Stimulated activated naive CD8-positive, alpha-beta T cell treated with anti-CD3 and anti-CD28 coated beads, Interleukin-15, Interleukin-2, amounts not matched to agents 100 U/mL and 50 U/mL, for 24 hours (primary cell): ENCODE results near the gene SCIN.
"Not testable (repeated sequence)": the region's sequence is repeated elsewhere in the genome, so short reads cannot be mapped to it uniquely, and the experiment has no call there.

Source experiments
- ATAC-seq: fragments of 150-1000 bp; cut with Tn5 transposase; one replicate; pipeline ENCODE4 v1.10.0; 2021
- DNase-seq: peaks from one replicate; pipeline ENCODE4 v3.0.0; 2021

The SCIN gene

DNA sequence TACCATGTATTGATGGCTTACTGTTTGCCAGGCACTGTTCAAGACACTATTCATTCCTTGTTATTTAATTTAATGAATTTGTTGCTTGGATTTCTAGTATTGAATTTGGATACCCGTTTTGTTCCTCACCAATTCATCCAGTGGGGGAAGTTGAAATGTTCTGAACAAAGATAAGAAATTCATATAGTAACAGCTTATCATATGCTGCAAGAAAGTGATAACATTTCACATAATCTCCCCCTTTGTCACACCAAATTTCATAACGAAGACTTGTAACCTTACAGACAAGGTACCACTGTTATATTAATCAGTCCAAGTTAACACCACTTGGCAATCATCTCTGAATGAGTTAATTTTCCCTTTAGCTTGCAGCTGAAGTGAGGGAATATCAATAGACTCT is 42.1 kb downstream of the SCIN start:
- DNase-seq (no peak), ATAC-seq (no peak)

- no peak for DNase-seq
- no peak for ATAC-seq
Observed at GRCh38 chr7:12619461-12620069, 49.0 kb downstream of the SCIN start.

DNA sequence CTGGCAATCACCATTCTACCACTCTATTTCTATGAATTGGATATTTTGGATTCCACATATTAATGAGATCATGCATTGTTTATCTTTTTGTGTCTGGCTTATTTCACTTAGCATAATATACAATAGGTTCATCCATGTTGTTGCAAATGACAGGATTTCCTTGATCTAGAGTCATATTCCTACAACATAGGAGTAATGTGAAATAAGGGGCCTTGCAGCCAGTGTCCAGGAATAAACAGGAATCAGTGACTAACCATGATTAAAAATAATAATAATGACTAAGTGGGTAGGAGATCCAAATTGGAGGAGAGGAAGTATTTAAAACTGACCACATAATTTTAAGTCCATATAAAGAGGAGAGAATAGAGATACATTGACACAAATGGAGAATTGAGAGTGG is 49.9 kb downstream of the SCIN start:
- ATAC-seq (no peak), DNase-seq (no peak)

DNA sequence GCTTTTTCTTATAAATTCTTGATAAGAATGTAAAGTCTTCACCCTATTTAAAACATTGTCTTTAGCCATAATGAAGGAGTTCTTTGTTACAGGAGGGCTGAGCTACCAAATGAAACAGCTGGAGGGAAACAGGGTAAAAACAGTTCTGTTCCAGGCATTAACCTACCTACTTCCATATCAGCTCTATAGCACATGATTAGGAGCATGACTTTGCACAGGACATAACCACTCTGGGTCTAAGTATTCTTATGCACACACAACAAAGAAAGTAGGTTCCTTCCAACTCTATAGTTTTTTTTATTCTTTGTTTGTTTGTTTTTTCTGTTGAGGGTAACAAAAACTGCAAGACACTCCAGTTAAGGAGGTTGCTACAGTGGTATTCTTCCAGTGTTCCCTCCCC is 52.7 kb downstream of the SCIN start:
- ATAC-seq (no peak), DNase-seq (no peak)

DNA sequence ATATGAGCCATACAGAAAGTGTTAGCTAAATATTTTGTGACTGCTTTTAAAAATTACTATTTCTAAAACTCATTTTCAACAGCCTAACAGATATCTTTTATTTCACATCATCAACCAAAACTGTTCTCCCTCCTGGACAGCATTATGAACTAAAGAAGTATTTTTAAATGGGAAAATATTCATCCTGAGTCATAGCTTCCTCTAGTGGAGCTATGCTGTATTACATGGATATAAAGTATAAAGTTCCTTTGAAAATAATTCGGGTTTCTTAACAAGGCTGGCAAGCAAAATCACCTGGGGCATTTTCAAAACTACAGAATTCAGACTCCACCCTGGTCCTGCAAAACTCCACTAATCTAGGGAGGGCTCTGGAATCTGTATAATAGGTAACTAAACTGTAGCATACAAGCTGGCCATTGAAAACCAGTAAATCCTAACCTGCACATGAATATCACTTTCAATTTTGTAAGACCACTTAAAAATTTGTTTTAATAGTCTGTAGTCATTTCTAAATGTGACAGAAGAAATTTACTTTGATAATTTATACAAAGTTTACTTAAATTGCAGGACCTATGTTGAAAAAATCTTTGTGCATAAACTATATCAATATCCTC is 53.5 kb downstream of the SCIN start:
- ATAC-seq: no peak

DNA sequence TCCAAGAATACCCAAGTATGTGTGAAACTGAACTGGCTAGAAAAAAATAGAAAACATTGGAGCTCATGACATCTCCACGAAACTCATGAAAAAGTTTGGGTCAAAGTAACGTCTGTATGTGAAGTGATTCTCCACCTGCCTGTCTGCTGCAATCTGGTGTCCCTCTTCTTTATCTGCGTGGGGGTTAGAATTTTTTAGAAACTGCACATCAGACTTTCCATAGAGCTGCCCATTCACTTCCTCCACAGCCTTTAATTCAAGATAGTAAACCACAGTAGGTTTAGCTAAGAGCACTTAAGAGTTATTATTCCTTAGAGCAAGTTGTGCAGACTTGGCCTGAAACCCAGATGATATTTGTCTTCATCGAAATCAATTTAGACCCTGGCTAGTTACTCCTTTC is 55.3 kb downstream of the SCIN start:
- no peak for ATAC-seq
- DNase-seq: no peak

More for the DNA sequence above, 53.5 kb downstream of the SCIN start:
- DNase-seq: no peak

- no peak for ATAC-seq
- no peak for DNase-seq
Observed at GRCh38 chr7:12629816-12630512, 59.4 kb downstream of the SCIN start.

DNA sequence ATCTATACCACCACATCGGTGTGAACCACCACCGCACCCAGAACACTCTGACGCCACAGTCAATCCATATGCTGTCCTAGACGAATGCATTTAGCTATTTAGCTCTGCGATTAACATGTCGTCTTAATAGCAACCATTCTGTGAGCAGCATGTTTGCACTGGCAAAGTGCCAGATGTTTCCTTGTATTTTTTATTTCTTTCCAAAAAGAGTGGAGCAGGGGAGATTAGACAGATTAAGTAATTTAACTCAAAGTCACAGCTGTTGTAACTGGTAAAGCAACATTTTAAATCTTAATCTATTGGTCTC is 59.9 kb downstream of the SCIN start:
- DNase-seq: no peak
- ATAC-seq: no peak

GRCh38 chr7:12633582-12633981 is 63.1 kb downstream of the SCIN start:
- DNase-seq: no peak
- no peak for ATAC-seq

DNA sequence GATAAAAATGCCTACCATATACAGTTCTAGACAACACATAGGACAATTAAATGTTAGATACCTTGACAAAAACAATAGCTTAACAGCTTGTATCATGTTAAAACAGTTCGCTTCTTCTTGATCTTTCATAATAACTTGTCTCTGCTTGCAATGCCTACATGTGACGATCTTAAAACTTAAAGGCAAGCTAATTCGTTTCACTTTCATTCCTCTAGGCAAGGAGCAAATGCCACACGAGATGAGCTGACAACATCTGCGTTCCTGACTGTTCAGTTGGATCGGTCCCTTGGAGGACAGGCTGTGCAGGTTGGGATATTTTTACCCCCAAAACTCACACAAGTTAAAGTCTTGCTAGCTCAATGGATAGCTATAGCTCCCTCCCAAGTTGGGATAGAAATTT is 65.3 kb downstream of the SCIN start:
- peak; percentile 59 for ATAC-seq
- no peak for DNase-seq

GRCh38 chr7:12637328-12637727 is 66.8 kb downstream of the SCIN start:
- ATAC-seq: no peak
- no peak for DNase-seq

DNA sequence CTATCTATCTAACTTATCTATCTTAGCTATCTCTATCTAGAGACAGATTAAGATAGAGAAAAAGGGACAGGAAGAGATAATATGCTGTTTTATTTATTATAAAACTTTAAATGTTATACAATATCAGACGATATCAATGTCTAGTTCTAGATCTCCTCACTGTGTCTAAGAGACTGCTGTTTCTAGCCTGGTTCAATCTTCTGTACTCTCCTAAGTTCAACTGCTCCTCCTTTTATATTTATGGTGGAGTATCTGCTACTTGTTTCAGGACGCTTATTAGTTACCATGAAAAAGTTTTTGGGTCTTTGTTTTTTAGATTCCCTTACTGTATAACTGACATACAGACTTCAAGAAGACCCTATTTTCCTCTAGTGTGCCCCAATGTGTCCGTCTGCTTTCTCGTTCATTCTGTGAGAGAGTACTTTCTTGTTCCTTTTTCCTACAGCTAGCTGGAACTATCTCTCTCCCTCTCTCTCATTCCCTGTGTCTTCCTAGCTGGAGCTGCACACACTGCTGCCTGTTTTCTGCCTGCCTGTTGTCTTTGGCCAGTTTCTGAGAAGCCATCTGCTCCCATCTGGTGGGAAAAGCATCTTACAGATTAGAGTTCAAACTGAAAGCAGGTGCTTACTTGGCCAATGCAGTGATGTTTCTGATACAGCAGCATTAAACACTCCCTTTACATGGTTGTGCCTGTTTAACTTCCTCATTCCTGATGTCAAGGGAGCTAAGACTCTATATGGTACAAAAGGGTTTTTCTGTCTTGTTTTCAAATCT is 67.5 kb downstream of the SCIN start:
- ATAC-seq: no peak
- no peak for DNase-seq

- ATAC-seq (no peak), DNase-seq (no peak)
Observed at GRCh38 chr7:12638851-12639456, 68.4 kb downstream of the SCIN start.

- ATAC-seq (no peak), DNase-seq (no peak)
Observed at GRCh38 chr7:12640299-12641096, 70.0 kb downstream of the SCIN start.

- ATAC-seq: no peak
- no peak for DNase-seq
Observed at GRCh38 chr7:12641196-12641595, 70.7 kb downstream of the SCIN start.

GRCh38 chr7:12642508-12642907 is 72.0 kb downstream of the SCIN start:
- no peak for ATAC-seq
- no peak for DNase-seq

DNA sequence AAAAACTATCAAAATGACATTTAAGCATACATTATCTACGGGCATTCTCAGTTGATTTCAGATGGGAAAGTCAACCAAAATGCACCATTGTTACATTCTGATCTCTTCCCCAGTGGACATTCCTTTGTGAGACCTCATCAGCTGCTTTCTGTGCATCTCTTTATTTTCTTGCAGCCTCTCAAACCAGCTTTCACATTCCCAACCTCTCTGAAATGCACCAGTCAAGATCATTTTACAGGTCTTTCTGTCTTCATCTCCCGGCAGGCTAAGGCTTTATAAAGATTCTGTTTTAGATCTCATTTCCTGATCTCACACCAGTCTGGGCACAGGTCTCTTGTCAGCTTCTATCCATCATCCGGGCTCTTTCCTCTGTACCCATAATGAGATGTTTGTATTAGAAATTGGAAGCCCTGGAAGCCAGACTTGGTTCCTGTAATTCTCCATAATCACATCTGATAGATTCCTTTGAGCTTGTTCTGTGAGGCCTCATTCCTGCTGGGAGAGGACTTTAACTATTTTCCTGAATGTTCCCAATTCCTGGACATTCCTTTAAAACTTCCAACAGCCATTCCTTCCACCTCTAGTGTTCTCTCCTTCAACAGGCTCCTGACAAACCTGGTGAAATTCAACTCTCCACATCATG is 72.6 kb downstream of the SCIN start:
- ATAC-seq (no peak), DNase-seq (no peak)

DNA sequence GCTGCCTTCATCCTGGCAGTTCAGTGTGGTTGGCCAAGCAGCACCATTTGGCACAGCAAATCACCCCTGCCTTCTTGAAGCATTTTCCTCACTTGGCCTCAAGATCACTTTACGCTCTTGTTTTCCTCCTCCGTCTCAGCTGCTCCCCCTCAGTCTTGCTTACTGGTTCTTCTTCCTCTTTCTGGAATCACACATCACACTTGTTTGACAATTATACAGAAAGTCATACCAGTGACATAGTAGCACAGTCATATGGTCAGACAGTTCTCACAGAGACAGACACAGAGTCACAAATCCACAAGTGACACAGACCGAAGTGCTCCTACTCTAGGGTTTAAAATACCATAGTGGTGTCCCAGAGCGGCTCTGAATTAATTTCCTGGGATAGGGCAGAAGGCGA is 73.1 kb downstream of the SCIN start:
- ATAC-seq (peak; percentile 23), DNase-seq (no peak)

DNA sequence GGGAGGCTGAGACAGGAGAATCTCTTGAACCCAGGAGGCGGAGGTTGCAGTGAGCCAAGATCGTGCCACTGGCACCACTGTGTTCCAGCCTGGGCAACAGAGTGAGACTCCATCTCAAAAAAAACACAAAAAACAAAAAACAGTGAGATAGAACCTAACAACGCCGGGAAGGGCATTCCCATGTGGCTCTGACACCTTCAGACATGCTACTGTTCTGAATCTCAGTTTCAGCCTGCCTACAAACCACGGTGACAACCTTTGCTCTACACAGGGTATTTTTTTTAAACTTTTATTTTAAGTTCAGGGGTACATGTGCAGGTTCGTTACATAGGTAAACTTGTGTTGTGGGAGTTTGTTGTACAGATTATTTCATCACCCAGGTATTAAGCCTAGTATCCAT is 74.7 kb downstream of the SCIN start:
- not testable (repeated sequence) for DNase-seq, ATAC-seq

- DNase-seq (no peak), ATAC-seq (no peak)
Observed at GRCh38 chr7:12646139-12646538, 75.6 kb downstream of the SCIN start.
